Body of pancreas (tissue), 4 donors: ENCODE measurements around the gene GRIK4. TPM values are rescaled to one million over a fixed set of nuclear protein-coding genes. Genes with fewer than 3 reads are reported as not detected.

ENCODE experiments used
- ATAC-seq: fragments of 150-250 bp; one replicate; pipeline ENCODE4 v1.9.1; 2016
- DNase-seq, 4 donors: peaks; one replicate each; pipeline ENCODE4 v3.0.0-alpha.2; 2019
- H3K27ac ChIP-seq, 4 donors: fragments of 200-600 bp; sonication (generic); 1 replicate in 3 of 4; 2 replicates in 1 of 4; pipeline versions ENCODE4 v1.5.1 to v1.6.1; 2016 to 2019; ENCODE audit warnings: mild to moderate bottlenecking in 1 of 4, mixed read lengths in 1 of 4, moderate library complexity in 1 of 4
- H3K27me3 ChIP-seq, 2 donors: fragments of 200-600 bp; sonication (generic); one replicate each; pipeline ENCODE4 v1.6.0; 2016; ENCODE audit warnings: mild to moderate bottlenecking in 1 of 2
- H3K36me3 ChIP-seq, 2 donors: fragments of 200-600 bp; sonication (generic); replicated peaks in 1 of 2; 2 replicates each; pipeline ENCODE4 v1.5.1; 2016; ENCODE audit warnings: low read depth in 2 of 2; ENCODE audit not compliant: insufficient read depth in 1 of 2
- H3K4me1 ChIP-seq: fragments of 200-600 bp; sonication (generic); one replicate; pipeline ENCODE4 v1.6.0; 2016
- H3K4me3 ChIP-seq, 2 donors: fragments of 200-600 bp; sonication (generic); 1 replicate in 1 of 2; 2 replicates in 1 of 2; pipeline ENCODE4 v1.5.1; 2016 to 2019
- H3K9me3 ChIP-seq, 3 donors: fragments of 200-600 bp; sonication (generic); 1 replicate in 2 of 3; 2 replicates in 1 of 3; pipeline ENCODE4 v1.5.1; 2016
- POLR2A ChIP-seq, 3 donors: fragments of 450-650 bp; IDR thresholded peaks; one replicate each; pipeline ENCODE4 v1.6.1; 2016; ENCODE audit warnings: antibody characterized with exemption in 3 of 3, mild to moderate bottlenecking in 2 of 3
- WGBS, 2 donors: methylation state at CpG; one replicate each; pipeline ENCODE4 v1.1.5; 2017; 5-methylcytosine and 5-hydroxymethylcytosine counted together
- intact Hi-C: fragments of 100-400 bp; cut with DNase I; formaldehyde crosslinking; loops from one replicate; pipeline ENCODE4 v1.15.1; 2023
- total RNA-seq, 2 donors: library from RNA; depleted of rRNA; stranded (reverse); fragments of >200 nt; gene quantifications; one replicate each; pipeline ENCODE4 v1.1.0, GENCODE V29; 2016
- TF ChIP-seq, protein P1 (sequence below), 7 experiments: fragments of 450-650 bp in 4 of 7; fragments of 200-600 bp in 3 of 7; sonication (generic) in 3 of 7; IDR thresholded peaks; one replicate each; pipeline ENCODE4 v1.5.1; 2016 to 2019; ENCODE audit warnings: antibody characterized with exemption in 7 of 7

GRIK4 gene
- total RNA-seq, 2 donors from 2014 or later: not detected

DNA sequence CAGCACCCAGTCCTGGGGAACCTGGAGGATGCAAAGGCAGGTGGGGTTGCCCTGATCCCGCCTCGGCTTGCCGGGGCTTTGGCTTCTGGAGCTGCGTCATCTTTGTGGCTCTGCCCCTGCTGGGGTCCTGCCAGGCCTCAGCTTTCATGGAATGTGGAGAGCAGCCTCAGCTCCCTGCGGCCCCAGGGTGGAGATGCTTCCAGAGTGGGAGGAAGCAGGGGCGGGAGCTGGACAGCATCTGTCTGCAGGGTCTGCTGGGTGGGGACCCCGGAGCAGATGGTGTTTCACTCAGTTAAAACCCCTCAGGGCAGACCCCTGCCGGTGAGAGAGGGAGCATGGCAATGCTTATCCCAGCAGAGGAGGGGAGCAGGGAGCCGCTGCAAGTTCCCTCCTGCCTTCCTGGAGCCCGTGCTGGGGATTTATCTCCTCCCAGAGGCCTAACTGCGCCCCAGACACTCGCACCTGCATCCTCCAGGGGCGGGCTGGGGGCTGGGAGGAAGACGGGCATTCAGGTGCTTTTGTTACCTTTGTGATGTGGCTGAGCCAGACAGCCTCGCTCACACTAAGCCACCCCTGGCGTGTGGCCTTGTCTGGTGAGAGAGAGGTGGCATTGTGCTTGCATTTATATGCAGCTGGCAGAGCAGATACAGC is 15.7 kb downstream of the GRIK4 start:
- no peak for TF ChIP-seq POLR2A (IDR thresholded peaks at IDR 0.05)
- TF ChIP-seq, protein P1, sequence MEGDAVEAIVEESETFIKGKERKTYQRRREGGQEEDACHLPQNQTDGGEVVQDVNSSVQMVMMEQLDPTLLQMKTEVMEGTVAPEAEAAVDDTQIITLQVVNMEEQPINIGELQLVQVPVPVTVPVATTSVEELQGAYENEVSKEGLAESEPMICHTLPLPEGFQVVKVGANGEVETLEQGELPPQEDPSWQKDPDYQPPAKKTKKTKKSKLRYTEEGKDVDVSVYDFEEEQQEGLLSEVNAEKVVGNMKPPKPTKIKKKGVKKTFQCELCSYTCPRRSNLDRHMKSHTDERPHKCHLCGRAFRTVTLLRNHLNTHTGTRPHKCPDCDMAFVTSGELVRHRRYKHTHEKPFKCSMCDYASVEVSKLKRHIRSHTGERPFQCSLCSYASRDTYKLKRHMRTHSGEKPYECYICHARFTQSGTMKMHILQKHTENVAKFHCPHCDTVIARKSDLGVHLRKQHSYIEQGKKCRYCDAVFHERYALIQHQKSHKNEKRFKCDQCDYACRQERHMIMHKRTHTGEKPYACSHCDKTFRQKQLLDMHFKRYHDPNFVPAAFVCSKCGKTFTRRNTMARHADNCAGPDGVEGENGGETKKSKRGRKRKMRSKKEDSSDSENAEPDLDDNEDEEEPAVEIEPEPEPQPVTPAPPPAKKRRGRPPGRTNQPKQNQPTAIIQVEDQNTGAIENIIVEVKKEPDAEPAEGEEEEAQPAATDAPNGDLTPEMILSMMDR (IDR thresholded peaks at IDR 0.05): no peak

DNA sequence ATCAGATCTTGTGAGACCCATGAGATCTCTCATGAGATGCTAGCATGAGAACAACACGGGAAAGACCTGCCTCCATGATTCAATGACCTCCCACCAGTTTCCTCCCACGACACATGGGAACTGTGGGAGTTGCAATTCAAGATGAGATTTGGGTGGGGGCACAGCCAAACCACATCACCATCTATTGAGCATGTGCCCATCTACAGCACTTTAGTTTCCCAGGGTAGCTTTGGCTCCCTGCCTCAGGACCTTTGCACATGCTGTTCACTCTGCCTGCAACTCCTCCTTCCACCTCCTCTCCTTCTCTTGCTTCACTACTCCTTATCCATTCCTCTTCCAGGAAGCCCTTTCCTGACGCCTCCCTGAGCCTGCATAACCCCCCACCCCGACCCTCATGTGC is 17.2 kb downstream of the GRIK4 start:
- Histone ChIP-seq H3K4me1 (no peaks in the 10 kb centered on the region), H3K27me3 (no peaks in the 10 kb centered on the region), H3K27ac (no peak overlapping the region), H3K36me3 (no peaks in the 10 kb centered on the region), H3K4me3 (no peak overlapping the region), H3K9me3 (no peaks in the 10 kb centered on the region)
- 76 to 78% methylated on average over 4 of the region's 4 CpGs for WGBS, 2 donors
- intact Hi-C loops: no loop called here
- TF ChIP-seq, protein P1 (IDR thresholded peaks at IDR 0.05): no peak
- TF ChIP-seq POLR2A (IDR thresholded peaks at IDR 0.05): no peak
- ATAC-seq (no peak), DNase-seq (no peak)

More for the DNA sequence above, 15.7 kb downstream of the GRIK4 start:
- Histone ChIP-seq H3K9me3 (no peaks in the 10 kb centered on the region), H3K36me3 (no peaks in the 10 kb centered on the region), H3K27ac (no peak overlapping the region), H3K27me3 (no peaks in the 10 kb centered on the region), H3K4me3 (no peak overlapping the region), H3K4me1 (no peaks in the 10 kb centered on the region)
- DNase-seq: no peak
- intact Hi-C loops: no loop called here
- 37% methylated on average over 11 to 16 of the region's 16 CpGs for WGBS, 2 donors
- ATAC-seq: peak; percentile 15

DNA sequence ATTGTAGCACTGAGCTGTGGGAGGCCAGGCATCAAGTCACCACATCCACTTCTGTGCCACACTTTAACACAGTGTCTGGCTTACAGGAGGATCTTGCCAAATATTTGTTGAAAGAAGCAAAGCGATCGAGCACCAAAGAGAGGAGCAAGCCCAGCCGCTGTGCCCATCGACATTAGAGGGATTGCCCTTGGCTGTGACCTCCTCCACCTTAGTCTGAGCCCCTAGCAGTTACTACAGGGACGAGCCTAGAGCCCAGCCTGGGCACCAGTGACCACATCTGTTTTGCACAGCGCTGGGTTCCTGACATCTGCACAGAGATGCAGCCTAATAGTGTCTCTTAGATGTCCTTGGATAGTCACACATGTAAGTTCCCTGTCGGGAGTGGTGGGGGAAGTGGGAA is 17.7 kb downstream of the GRIK4 start:
- TF ChIP-seq POLR2A (IDR thresholded peaks at IDR 0.05): no peak
- TF ChIP-seq, protein P1 (IDR thresholded peaks at IDR 0.05): no peak
- DNase-seq: no peak
- 45 to 78% methylated on average over 5 to 7 of the region's 7 CpGs for WGBS, 2 donors

DNA sequence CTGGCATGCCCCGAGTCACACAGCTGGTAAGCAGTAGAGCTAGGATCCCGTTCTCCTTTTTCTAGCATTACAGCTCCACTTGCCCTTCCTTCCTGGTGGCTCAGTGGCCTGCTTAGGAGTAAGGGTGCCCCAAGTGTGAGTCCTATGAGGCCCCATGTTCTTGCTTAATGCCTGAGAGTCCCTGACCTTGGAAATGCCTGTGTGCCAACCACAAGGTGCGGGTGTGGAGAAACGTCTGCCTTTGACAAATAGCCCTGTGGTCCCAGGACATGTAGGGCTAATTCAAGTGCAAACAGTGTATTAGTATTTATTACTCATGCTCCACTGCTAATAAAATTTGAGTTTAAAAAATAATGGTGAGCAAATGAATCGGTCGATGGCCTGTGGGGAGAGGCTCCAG is 18.4 kb downstream of the GRIK4 start:
- no peaks in the 10 kb centered on the region for H3K9me3 ChIP-seq
- 49 to 58% methylated on average over 6 of the region's 6 CpGs for WGBS, 2 donors
- no peaks in the 10 kb centered on the region for H3K36me3 ChIP-seq
- no peak for TF ChIP-seq POLR2A (IDR thresholded peaks at IDR 0.05)
- TF ChIP-seq, protein P1 (IDR thresholded peaks at IDR 0.05): no peak
- H3K4me3 ChIP-seq: no peak overlapping the region
- ATAC-seq (no peak), DNase-seq (no peak)
- intact Hi-C loops: no loop called here
- no peaks in the 10 kb centered on the region for H3K4me1 ChIP-seq
- no peak overlapping the region for H3K27ac ChIP-seq
- H3K27me3 ChIP-seq: no peaks in the 10 kb centered on the region

More for the DNA sequence above, 17.7 kb downstream of the GRIK4 start:
- Histone ChIP-seq H3K27me3 (no peaks in the 10 kb centered on the region), H3K4me3 (no peak overlapping the region), H3K9me3 (no peaks in the 10 kb centered on the region), H3K4me1 (no peaks in the 10 kb centered on the region), H3K36me3 (no peaks in the 10 kb centered on the region), H3K27ac (no peak overlapping the region)
- intact Hi-C loops: no loop called here
- no peak for ATAC-seq
